K562 (cell line): ENCODE measurements around the gene TRIM3. TPM values are rescaled to one million over a fixed set of nuclear protein-coding genes. Genes with fewer than 3 reads are reported as not detected.

Experiments used
- ATAC-seq: fragments of 200-7000 bp; cut with Tn5 transposase; 3 replicates; pipeline ENCODE4 v1.9.1; 2020; ENCODE audit warnings: moderate library complexity
- BruUV-seq: library from RNA; stranded (reverse); fragments of 400-500 nt; replicated peaks from 2 replicates; lab custom pipeline; 2021; lab: Mats Ljungman, UMichigan
- CTCF ChIA-PET: fragments of 300-600 bp; formaldehyde crosslinking; extraction: SDS; loops from one replicate; lab custom pipeline; 2021; ENCODE audit warnings: low intra/inter-chr PET ratio; lab: Yijun Ruan, JAX
- POLR2A ChIA-PET: fragments of 300-600, 350-650 bp; sonication (Branson Sonifier 250); formaldehyde crosslinking; extraction: SDS; loops from one replicate; lab custom pipeline; 2021; ENCODE audit warnings: antibody characterized with exemption, inconsistent platforms; lab: Yijun Ruan, JAX
- DNase-seq, 4 experiments: peaks; one replicate each; pipeline versions ENCODE4 v3.0.0 to v3.0.0-alpha.2; 2011 to 2018; ENCODE audit warnings: low spot score in 3 of 4, mixed read lengths in 3 of 4; ENCODE audit errors: extremely low read depth in 1 of 4
- FAIRE-seq: peaks from 2 replicates; lab custom pipeline; 2011; peaks lifted over from hg19 to GRCh38; lab: Jason Lieb, UNC
- H2AFZ ChIP-seq: 2 replicates; pipeline ENCODE4 v1.6.0; 2011; ENCODE audit warnings: low read depth, low read length, control low read depth, inconsistent platforms
- H3K27ac ChIP-seq: fragments of 200-600 bp; 3 replicates; pipeline ENCODE4 v1.8.0; 2011; ENCODE audit warnings: low read depth, mild to moderate bottlenecking, control low read depth, inconsistent platforms, low read length, moderate library complexity, mixed read lengths; ENCODE audit errors: extremely low read depth
- H3K27me3 ChIP-seq, 2 experiments: fragments of 300-600 bp in 1 of 2; 2 replicates in 1 of 2; 3 replicates in 1 of 2; pipeline versions ENCODE4 v1.6.0 to v1.8.0; 2011; ENCODE audit warnings: inconsistent platforms in 2 of 2, low read length in 2 of 2, mild to moderate bottlenecking in 1 of 2, mixed read lengths in 1 of 2, moderate library complexity in 1 of 2; ENCODE audit not compliant: control insufficient read depth in 2 of 2, insufficient read depth in 2 of 2
- H3K36me3 ChIP-seq: fragments of 300-600 bp; 3 replicates; pipeline ENCODE4 v1.8.0; 2011; ENCODE audit warnings: mild to moderate bottlenecking, low read length, inconsistent platforms; ENCODE audit not compliant: control insufficient read depth, insufficient read depth
- H3K4me1 ChIP-seq, 2 experiments: fragments of 200-600 bp in 1 of 2; replicated peaks in 1 of 2; 2 replicates in 1 of 2; 3 replicates in 1 of 2; pipeline versions ENCODE4 v1.5.1 to v1.8.0; 2011; ENCODE audit warnings: inconsistent platforms in 2 of 2, low read length in 2 of 2, mild to moderate bottlenecking in 1 of 2, mixed read lengths in 1 of 2, moderate library complexity in 1 of 2; ENCODE audit not compliant: control insufficient read depth in 2 of 2, insufficient read depth in 2 of 2
- H3K4me2 ChIP-seq: 2 replicates; pipeline ENCODE4 v1.6.1; 2011; ENCODE audit warnings: low read length, control low read depth, inconsistent platforms, mixed read lengths; ENCODE audit not compliant: insufficient read depth
- H3K4me3 ChIP-seq: fragments of 200-600 bp; sonication (generic), shearing (Covaris generic); 2 replicates; pipeline ENCODE4 v1.5.1; 2016; ENCODE audit warnings: control low read depth, inconsistent platforms
- H3K79me2 ChIP-seq: fragments of 200-600 bp; 3 replicates; pipeline ENCODE4 v1.8.0; 2011; ENCODE audit warnings: low read length, inconsistent platforms; ENCODE audit not compliant: control insufficient read depth, insufficient read depth
- H3K9ac ChIP-seq, 2 experiments: 2 replicates each; pipeline versions ENCODE4 v1.6.0 to v1.6.1; 2011; ENCODE audit warnings: low read depth in 2 of 2, low read length in 2 of 2, control low read depth in 1 of 2, inconsistent platforms in 1 of 2, mild to moderate bottlenecking in 1 of 2, mixed read lengths in 1 of 2; ENCODE audit not compliant: insufficient read depth in 1 of 2
- H3K9me1 ChIP-seq: one replicate; pipeline ENCODE4 v1.6.0; 2011; ENCODE audit warnings: inconsistent platforms, mild to moderate bottlenecking, low read length, moderate library complexity; ENCODE audit not compliant: control insufficient read depth, insufficient read depth
- H3K9me3 ChIP-seq: replicated peaks from 2 replicates; pipeline ENCODE4 v1.5.1; 2011; ENCODE audit warnings: low read depth, low read length, inconsistent platforms; ENCODE audit not compliant: control insufficient read depth, insufficient read depth
- H4K20me1 ChIP-seq: replicated peaks from 2 replicates; pipeline ENCODE4 v1.6.1; 2011; ENCODE audit warnings: low read length, inconsistent platforms, mixed read lengths; ENCODE audit not compliant: control insufficient read depth, insufficient read depth
- C11orf30 ChIP-seq: fragments of 450-650 bp; IDR thresholded peaks from 2 replicates; pipeline ENCODE4 v1.6.1; 2016; ENCODE audit warnings: low read depth, mild to moderate bottlenecking
- GABPB1 ChIP-seq: sonication (generic); formaldehyde crosslinking; IDR thresholded peaks from 2 replicates; pipeline ENCODE4 v1.8.0; 2022; ENCODE audit warnings: mild to moderate bottlenecking, missing genetic modification reagents
- NCOA2 ChIP-seq, 2 experiments: fragments of 450-650 bp; IDR thresholded peaks; 2 replicates each; pipeline ENCODE4 v1.6.1; 2018; ENCODE audit warnings: mild to moderate bottlenecking in 2 of 2, moderate library complexity in 1 of 2; ENCODE audit not compliant: partially characterized antibody in 2 of 2
- NFYB ChIP-seq: IDR thresholded peaks from 2 replicates; pipeline ENCODE4 v1.6.1; 2011; ENCODE audit warnings: mild to moderate bottlenecking, moderate library complexity; ENCODE audit not compliant: insufficient read length; ENCODE audit errors: extremely low read depth
- WGBS: fragments of 100-300 bp; shearing (Covaris generic); methylation state at CpG from one replicate; pipeline ENCODE4 v1.1.6; 2016; ENCODE audit warnings: low coverage, mixed read lengths; ENCODE audit not compliant: insufficient coverage; ENCODE audit errors: missing lambda C conversion rate; 5-methylcytosine and 5-hydroxymethylcytosine counted together
- in situ Hi-C: fragments of 300-500 bp; cut with MboI; formaldehyde crosslinking; loops from 4 replicates; pipeline ENCODE4 v1.15.0; 2018; ENCODE audit warnings: inconsistent platforms, mixed read lengths
- intact Hi-C: fragments of 100-400 bp; cut with micrococcal nuclease; formaldehyde crosslinking; loops from 2 replicates; pipeline ENCODE4 v1.14.2; 2022
- polyA plus RNA-seq, 8 experiments: library from polyadenylated mRNA; depleted of rRNA in 4 of 8; stranded (reverse) in 5 of 8; unstranded in 3 of 8; fragments of >200 nt; fragmentation: Nextera tagmentation in 2 of 8; fragmentation: Illumina TruSeq in 1 of 8; extraction: Ambion mirVana in 2 of 8; extraction: Trizol in 1 of 8; gene quantifications; 2 replicates each; pipeline versions ENCODE4 v1.2.1 to v1.2.3, GENCODE V29; 2011 to 2014; ENCODE audit warnings: inconsistent platforms in 1 of 8, missing spikeins in 1 of 8
- total RNA-seq, 7 experiments: library from RNA; depleted of rRNA in 6 of 7; stranded (reverse); fragments of >200 nt in 6 of 7; fragmentation: Illumina TruSeq in 2 of 7; extraction: Trizol in 2 of 7; gene quantifications; 2 replicates each; pipeline versions ENCODE4 v1.2.1 to v1.2.3, GENCODE V29; 2011 to 2021; ENCODE audit warnings: low replicate concordance in 1 of 7
- TF ChIP-seq, protein P1 (sequence below), 3 experiments: IDR thresholded peaks in 2 of 3; conservative IDR thresholded peaks in 1 of 3; 2 replicates each; pipeline ENCODE4 v1.5.1; 2011 to 2012; ENCODE audit warnings: low read length in 3 of 3, mild to moderate bottlenecking in 3 of 3, control low read depth in 2 of 3, improper control_type of control experiment in 1 of 3, inconsistent platforms in 1 of 3, low read depth in 1 of 3, mixed read lengths in 1 of 3, moderate library complexity in 1 of 3; ENCODE audit not compliant: insufficient read depth in 2 of 3

The TRIM3 gene
- total and polyA plus RNA-seq, 9 of the 15 experiments (the other 6 are each of a cell fraction or from before 2014, with no cell fraction given) = 0.45 to 9.2 (median 4.7) TPM

DNA sequence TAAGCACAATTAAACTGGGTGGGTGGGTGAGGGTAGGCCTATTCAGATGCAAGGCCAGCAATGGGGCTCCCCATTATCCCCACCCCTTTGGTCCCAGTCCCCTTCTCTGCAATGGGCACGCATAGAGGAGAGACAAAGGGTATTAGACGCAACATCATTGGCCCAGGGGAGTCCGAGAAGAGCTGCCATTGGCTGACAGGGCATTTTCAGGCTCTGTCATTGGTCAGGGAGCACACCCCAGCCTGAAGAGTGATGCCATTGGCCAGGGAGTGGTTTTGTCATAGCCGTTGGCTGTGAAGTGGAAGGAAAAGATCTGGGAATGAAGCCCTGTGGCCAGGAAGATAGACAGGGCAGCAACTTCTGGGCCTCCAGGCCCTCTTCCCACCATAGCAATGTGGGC, 2.8 kb upstream of the TRIM3 start:
- DNase-seq = peak in 3 of 4 experiments; percentile 47 to 57 (median 57)
- H3K9me3 ChIP-seq = no peaks in the 10 kb centered on the region
- no peak overlapping the region for H3K27ac ChIP-seq
- ChIA-PET CTCF (no interaction called here), POLR2A (interaction anchor here (0.6 to 1.8 kb wide), 7 partner anchors 8 to 130 kb away, joined by 3 to 7 read pairs (median 5); partner anchors contain the start of gene APBB1)
- H3K27me3 ChIP-seq = no peaks in the 10 kb centered on the region
- peaks cover 17 to 24% of the 10 kb centered on the region in 2 experiments; a peak in 4 of 5 replicates for H3K4me1 ChIP-seq
- in situ Hi-C loops = no loop called here
- no peak for FAIRE-seq
- H3K9ac ChIP-seq = no peak overlapping the region
- no peak overlapping the region for H3K4me2 ChIP-seq
- no peak for ATAC-seq
- TF ChIP-seq C11orf30 (peak; percentile 14; the same call in 1 of the 2 replicates), NCOA2 (IDR thresholded peaks at IDR 0.05; ENCODE audit: partially characterized antibody in 2 of 2) (no peak), NFYB (peak; percentile 17)
- intact Hi-C loops = no loop called here
- H2AFZ ChIP-seq = no peak overlapping the region
- H3K36me3 ChIP-seq = peaks cover 41% of the 10 kb centered on the region; the same call in 2 of the 3 replicates
- WGBS = 85% methylated on average over 4 of the region's 4 CpGs
- no TSS peak for BruUV-seq
- no peaks in the 10 kb centered on the region; the same call in 1 of the 2 replicates for H4K20me1 ChIP-seq
- peaks cover 28% of the 10 kb centered on the region for H3K79me2 ChIP-seq
- no peak overlapping the region for H3K4me3 ChIP-seq
- no peaks in the 10 kb centered on the region for H3K9me1 ChIP-seq

DNA sequence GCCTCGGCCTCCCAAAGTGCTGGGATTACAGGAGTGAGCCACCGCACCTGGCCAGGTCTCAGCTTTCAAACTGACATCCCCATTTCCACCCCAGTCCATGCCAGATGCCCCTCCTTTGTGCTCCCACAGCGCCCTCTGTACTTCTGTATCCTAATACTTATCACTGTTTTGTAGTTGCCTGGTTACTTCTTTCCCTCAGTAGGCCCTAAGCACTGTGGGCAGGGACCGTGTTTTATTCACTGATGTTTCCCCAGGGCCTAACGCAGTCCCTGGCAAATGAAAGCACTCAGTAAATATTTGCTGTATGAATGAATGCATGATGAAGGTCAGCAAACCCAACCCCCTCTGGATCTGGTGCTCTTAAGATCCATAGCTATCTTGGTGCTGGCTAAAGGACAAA, 2.2 kb upstream of the TRIM3 start:
- ATAC-seq (peak; percentile 10; the same call in 1 of the 3 replicates), FAIRE-seq (no peak), DNase-seq (peak in 1 of 4 experiments; percentile 24)
- no peak for TF ChIP-seq GABPB1 (CRISPR knock-in tag)
- TF ChIP-seq, protein P1, sequence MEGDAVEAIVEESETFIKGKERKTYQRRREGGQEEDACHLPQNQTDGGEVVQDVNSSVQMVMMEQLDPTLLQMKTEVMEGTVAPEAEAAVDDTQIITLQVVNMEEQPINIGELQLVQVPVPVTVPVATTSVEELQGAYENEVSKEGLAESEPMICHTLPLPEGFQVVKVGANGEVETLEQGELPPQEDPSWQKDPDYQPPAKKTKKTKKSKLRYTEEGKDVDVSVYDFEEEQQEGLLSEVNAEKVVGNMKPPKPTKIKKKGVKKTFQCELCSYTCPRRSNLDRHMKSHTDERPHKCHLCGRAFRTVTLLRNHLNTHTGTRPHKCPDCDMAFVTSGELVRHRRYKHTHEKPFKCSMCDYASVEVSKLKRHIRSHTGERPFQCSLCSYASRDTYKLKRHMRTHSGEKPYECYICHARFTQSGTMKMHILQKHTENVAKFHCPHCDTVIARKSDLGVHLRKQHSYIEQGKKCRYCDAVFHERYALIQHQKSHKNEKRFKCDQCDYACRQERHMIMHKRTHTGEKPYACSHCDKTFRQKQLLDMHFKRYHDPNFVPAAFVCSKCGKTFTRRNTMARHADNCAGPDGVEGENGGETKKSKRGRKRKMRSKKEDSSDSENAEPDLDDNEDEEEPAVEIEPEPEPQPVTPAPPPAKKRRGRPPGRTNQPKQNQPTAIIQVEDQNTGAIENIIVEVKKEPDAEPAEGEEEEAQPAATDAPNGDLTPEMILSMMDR (IDR thresholded peaks at IDR 0.05 in 2 of 3, conservative IDR thresholded peaks at IDR 0.05 in 1 of 3; ENCODE audit: insufficient read depth in 2 of 3, low read depth in 1 of 3, low read length in 3 of 3) = peak in 2 of 3 experiments; percentile 19 to 32; a peak in 1 of 6 replicates
- Histone ChIP-seq H3K79me2 (peaks cover 22% of the 10 kb centered on the region), H3K4me2 (no peak overlapping the region), H4K20me1 (no peaks in the 10 kb centered on the region; the same call in 1 of the 2 replicates), H3K4me1 (peaks cover 20 to 22% of the 10 kb centered on the region in 2 experiments; a peak in 4 of 5 replicates), H3K36me3 (peaks cover 41% of the 10 kb centered on the region; the same call in 2 of the 3 replicates), H3K9me3 (no peaks in the 10 kb centered on the region), H3K27me3 (no peaks in the 10 kb centered on the region), H3K9me1 (no peaks in the 10 kb centered on the region), H3K9ac (no peak overlapping the region), H3K27ac (no peak overlapping the region), H3K4me3 (no peak overlapping the region), H2AFZ (no peak overlapping the region)
- BruUV-seq = no TSS peak
- ChIA-PET CTCF (no interaction called here), POLR2A (interaction anchor here (0.6 to 2.7 kb wide), 11 partner anchors 8 to 131 kb away, joined by 3 to 12 read pairs (median 5); partner anchors contain the start of genes APBB1 and DNHD1)
- in situ Hi-C loops (no loop called here), intact Hi-C loops (loop anchor here (2.0 kb wide), 1 partner anchor 127 kb away; the partner anchor contains the start of genes ILK and RRP8)
- WGBS = 68% methylated on average over 5 of the region's 5 CpGs
